ENCODE measurements around the gene RBBP5. TPM values are rescaled to one million over a fixed set of nuclear protein-coding genes. Genes with fewer than 3 reads are reported as not detected.

Gene RBBP5
- total RNA-seq, 1 donor from 2014 or later: 19.7 TPM

GRCh38 chr1:205074084-205074483 lies 47.7 kb downstream of the RBBP5 start:
- Mint-ChIP-seq H3K9me3 (no peaks in the 10 kb centered on the region), H3K4me1 (no peaks in the 10 kb centered on the region), H3K4me3 (no peak overlapping the region), H3K36me3 (ENCODE audit: low read depth) (no peaks in the 10 kb centered on the region), H3K27me3 (no peaks in the 10 kb centered on the region), H3K27ac (no peak overlapping the region)
- TF ChIP-seq CTCF (IDR thresholded peaks at IDR 0.05): no peak
- DNase-seq (no peak), ATAC-seq (ENCODE audit: low read depth) (no peak)
- ChIA-PET POLR2A (no interaction called here), CTCF (no interaction called here)
- intact Hi-C loops (cut with micrococcal nuclease): no loop called here

GRCh38 chr1:205073511-205073910 lies 48.3 kb downstream of the RBBP5 start:
- TF ChIP-seq CTCF (IDR thresholded peaks at IDR 0.05): no peak
- Mint-ChIP-seq H3K36me3 (ENCODE audit: low read depth) (no peaks in the 10 kb centered on the region), H3K4me3 (no peak overlapping the region), H3K27me3 (no peaks in the 10 kb centered on the region), H3K4me1 (no peaks in the 10 kb centered on the region), H3K9me3 (no peaks in the 10 kb centered on the region), H3K27ac (no peak overlapping the region)
- ChIA-PET CTCF (no interaction called here), POLR2A (no interaction called here)
- DNase-seq (no peak), ATAC-seq (ENCODE audit: low read depth) (no peak)
- intact Hi-C loops (cut with micrococcal nuclease): no loop called here

GRCh38 chr1:205072881-205073280 lies 48.9 kb downstream of the RBBP5 start:
- DNase-seq: no peak
- Mint-ChIP-seq H3K27ac (no peak overlapping the region), H3K36me3 (ENCODE audit: low read depth) (no peaks in the 10 kb centered on the region), H3K4me3 (no peak overlapping the region), H3K27me3 (no peaks in the 10 kb centered on the region), H3K9me3 (no peaks in the 10 kb centered on the region), H3K4me1 (no peaks in the 10 kb centered on the region)
- CTCF ChIA-PET: no interaction called here
- no peak for ATAC-seq (ENCODE audit: low read depth)
- TF ChIP-seq CTCF (IDR thresholded peaks at IDR 0.05): no peak
- POLR2A ChIA-PET: no interaction called here
- intact Hi-C loops (cut with micrococcal nuclease): no loop called here

GRCh38 chr1:205072286-205072685 lies 49.5 kb downstream of the RBBP5 start:
- Mint-ChIP-seq H3K27ac (no peak overlapping the region), H3K9me3 (no peaks in the 10 kb centered on the region), H3K27me3 (no peaks in the 10 kb centered on the region), H3K4me3 (no peak overlapping the region), H3K36me3 (ENCODE audit: low read depth) (no peaks in the 10 kb centered on the region), H3K4me1 (no peaks in the 10 kb centered on the region)
- DNase-seq: no peak
- no peak for ATAC-seq (ENCODE audit: low read depth)
- no peak for TF ChIP-seq CTCF (IDR thresholded peaks at IDR 0.05)
- CTCF ChIA-PET: no interaction called here
- POLR2A ChIA-PET: no interaction called here
- intact Hi-C loops (cut with micrococcal nuclease): no loop called here

GRCh38 chr1:205071801-205072200 lies 50.0 kb downstream of the RBBP5 start:
- ATAC-seq (ENCODE audit: low read depth): no peak
- no peaks in the 10 kb centered on the region for H3K9me3 Mint-ChIP-seq
- TF ChIP-seq CTCF (IDR thresholded peaks at IDR 0.05): no peak
- H3K27ac Mint-ChIP-seq: no peak overlapping the region
- no peaks in the 10 kb centered on the region for H3K4me1 Mint-ChIP-seq
- ChIA-PET CTCF (interaction anchor here (0.8 kb wide), 1 partner anchor 10 kb away, joined by 3 read pairs; no protein-coding TSS in a partner anchor), POLR2A (no interaction called here)
- DNase-seq: no peak
- H3K36me3 Mint-ChIP-seq (ENCODE audit: low read depth): no peaks in the 10 kb centered on the region
- no peak overlapping the region for H3K4me3 Mint-ChIP-seq
- no peaks in the 10 kb centered on the region for H3K27me3 Mint-ChIP-seq
- intact Hi-C loops (cut with micrococcal nuclease): no loop called here

Measured in activated B cell treated with CpG ODN at 0.5 μM for 24 hours (primary cell).